ENCODE measurements around the gene BGLAP. TPM values are rescaled to one million over a fixed set of nuclear protein-coding genes. Genes with fewer than 3 reads are reported as not detected.

BGLAP gene
- total and polyA plus RNA-seq, 2 experiments from 2014 or later = 0.17 to 0.64 TPM

DNA sequence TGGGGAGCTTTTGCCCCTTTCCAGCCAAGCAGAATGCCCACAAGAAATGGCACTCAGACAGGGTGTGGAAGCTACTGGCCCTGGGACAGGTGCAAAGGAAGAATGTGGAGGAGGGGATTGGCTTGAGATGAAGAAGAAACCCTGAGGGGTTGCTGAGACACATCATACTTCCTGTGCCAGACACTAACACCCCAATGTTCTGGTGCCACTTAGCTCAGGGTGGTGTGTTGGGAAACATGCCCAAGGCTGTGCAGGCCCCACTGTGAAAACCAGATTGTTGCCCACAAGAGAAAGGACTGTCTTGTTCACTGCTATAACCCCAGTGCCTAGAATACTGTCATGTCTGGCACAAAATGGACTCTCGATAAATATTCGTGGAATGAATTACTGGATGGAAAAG lies 15.7 kb downstream of the BGLAP start:
- WGBS (ENCODE audit: low lambda C conversion rate, missing lambda C conversion rate) = 94% methylated on average over 2 of the region's 2 CpGs

GRCh38 chr1:156258859-156259258 lies 16.9 kb downstream of the BGLAP start:
- Histone ChIP-seq H3K4me3 (no peak overlapping the region), H3K9me3 (ENCODE audit: low read depth) (no peaks in the 10 kb centered on the region), H3K27me3 (no peaks in the 10 kb centered on the region), H3K27ac (no peak overlapping the region), H3K79me2 (no peaks in the 10 kb centered on the region), H3K36me3 (replicated peaks; ENCODE audit: insufficient read depth, low read depth) (peaks cover 3% of the 10 kb centered on the region), H3K4me1 (ENCODE audit: insufficient read depth) (no peaks in the 10 kb centered on the region), H2AFZ (no peak overlapping the region), H3K9me2 (replicated peaks; ENCODE audit: insufficient read depth) (no peaks in the 10 kb centered on the region), H3K4me2 (no peak overlapping the region), H4K20me1 (ENCODE audit: insufficient read depth, poor library complexity, severe bottlenecking) (no peaks in the 10 kb centered on the region)
- TF ChIP-seq EZH2phosphoT487 (IDR thresholded peaks at IDR 0.05; ENCODE audit: low read depth, severe bottlenecking, unreplicated experiment) (no peak), EZH2 (IDR thresholded peaks at IDR 0.05; ENCODE audit: borderline replicate concordance) (no peak)
- WGBS (ENCODE audit: low lambda C conversion rate, missing lambda C conversion rate) = 100% methylated on average over 8 of the region's 8 CpGs
- no peak for DNase-seq (ENCODE audit: low spot score)

More for the DNA sequence above, 15.7 kb downstream of the BGLAP start:
- TF ChIP-seq EZH2phosphoT487 (IDR thresholded peaks at IDR 0.05; ENCODE audit: low read depth, severe bottlenecking, unreplicated experiment) (no peak), EZH2 (IDR thresholded peaks at IDR 0.05; ENCODE audit: borderline replicate concordance) (no peak)
- TF ChIP-seq, protein P1, sequence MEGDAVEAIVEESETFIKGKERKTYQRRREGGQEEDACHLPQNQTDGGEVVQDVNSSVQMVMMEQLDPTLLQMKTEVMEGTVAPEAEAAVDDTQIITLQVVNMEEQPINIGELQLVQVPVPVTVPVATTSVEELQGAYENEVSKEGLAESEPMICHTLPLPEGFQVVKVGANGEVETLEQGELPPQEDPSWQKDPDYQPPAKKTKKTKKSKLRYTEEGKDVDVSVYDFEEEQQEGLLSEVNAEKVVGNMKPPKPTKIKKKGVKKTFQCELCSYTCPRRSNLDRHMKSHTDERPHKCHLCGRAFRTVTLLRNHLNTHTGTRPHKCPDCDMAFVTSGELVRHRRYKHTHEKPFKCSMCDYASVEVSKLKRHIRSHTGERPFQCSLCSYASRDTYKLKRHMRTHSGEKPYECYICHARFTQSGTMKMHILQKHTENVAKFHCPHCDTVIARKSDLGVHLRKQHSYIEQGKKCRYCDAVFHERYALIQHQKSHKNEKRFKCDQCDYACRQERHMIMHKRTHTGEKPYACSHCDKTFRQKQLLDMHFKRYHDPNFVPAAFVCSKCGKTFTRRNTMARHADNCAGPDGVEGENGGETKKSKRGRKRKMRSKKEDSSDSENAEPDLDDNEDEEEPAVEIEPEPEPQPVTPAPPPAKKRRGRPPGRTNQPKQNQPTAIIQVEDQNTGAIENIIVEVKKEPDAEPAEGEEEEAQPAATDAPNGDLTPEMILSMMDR (IDR thresholded peaks at IDR 0.05; ENCODE audit: poor library complexity) = no peak
- H3K4me3 ChIP-seq = no peak overlapping the region
- no peaks in the 10 kb centered on the region for H3K9me3 ChIP-seq (ENCODE audit: low read depth)
- no peak overlapping the region for H2AFZ ChIP-seq
- H3K79me2 ChIP-seq = no peaks in the 10 kb centered on the region
- no peaks in the 10 kb centered on the region for H4K20me1 ChIP-seq (ENCODE audit: insufficient read depth, poor library complexity, severe bottlenecking)
- H3K4me2 ChIP-seq = no peak overlapping the region
- H3K4me1 ChIP-seq (ENCODE audit: insufficient read depth) = no peaks in the 10 kb centered on the region
- no peak for DNase-seq (ENCODE audit: low spot score)
- no peaks in the 10 kb centered on the region for H3K9me2 ChIP-seq (replicated peaks; ENCODE audit: insufficient read depth)
- H3K27ac ChIP-seq = no peak overlapping the region
- no peaks in the 10 kb centered on the region for H3K27me3 ChIP-seq
- H3K36me3 ChIP-seq (replicated peaks; ENCODE audit: insufficient read depth, low read depth) = peaks cover 3% of the 10 kb centered on the region

GRCh38 chr1:156259805-156260204 lies 17.8 kb downstream of the BGLAP start:
- Histone ChIP-seq H2AFZ (no peak overlapping the region), H3K27me3 (no peaks in the 10 kb centered on the region), H3K4me3 (no peak overlapping the region), H3K4me2 (no peak overlapping the region), H3K79me2 (no peaks in the 10 kb centered on the region), H3K4me1 (ENCODE audit: insufficient read depth) (no peaks in the 10 kb centered on the region), H3K36me3 (replicated peaks; ENCODE audit: insufficient read depth, low read depth) (peaks cover 3% of the 10 kb centered on the region), H4K20me1 (ENCODE audit: insufficient read depth, poor library complexity, severe bottlenecking) (no peaks in the 10 kb centered on the region), H3K9me2 (replicated peaks; ENCODE audit: insufficient read depth) (no peaks in the 10 kb centered on the region), H3K9me3 (ENCODE audit: low read depth) (no peaks in the 10 kb centered on the region), H3K27ac (no peak overlapping the region)
- TF ChIP-seq EZH2phosphoT487 (IDR thresholded peaks at IDR 0.05; ENCODE audit: low read depth, severe bottlenecking, unreplicated experiment) (no peak), EZH2 (IDR thresholded peaks at IDR 0.05; ENCODE audit: borderline replicate concordance) (no peak)
- TF ChIP-seq, protein P1 (IDR thresholded peaks at IDR 0.05; ENCODE audit: poor library complexity) = no peak
- DNase-seq (ENCODE audit: low spot score) = no peak
- 69% methylated on average over 3 of the region's 3 CpGs for WGBS (ENCODE audit: low lambda C conversion rate, missing lambda C conversion rate)

GRCh38 chr1:156260896-156261295 lies 18.9 kb downstream of the BGLAP start:
- TF ChIP-seq EZH2 (IDR thresholded peaks at IDR 0.05; ENCODE audit: borderline replicate concordance) (no peak), EZH2phosphoT487 (IDR thresholded peaks at IDR 0.05; ENCODE audit: low read depth, severe bottlenecking, unreplicated experiment) (no peak)
- TF ChIP-seq, protein P1 (IDR thresholded peaks at IDR 0.05; ENCODE audit: poor library complexity) = no peak
- DNase-seq (ENCODE audit: low spot score) = no peak
- Histone ChIP-seq H3K4me2 (no peak overlapping the region), H3K36me3 (replicated peaks; ENCODE audit: insufficient read depth, low read depth) (peaks cover 3% of the 10 kb centered on the region), H3K4me3 (no peak overlapping the region), H3K27me3 (no peaks in the 10 kb centered on the region), H4K20me1 (ENCODE audit: insufficient read depth, poor library complexity, severe bottlenecking) (no peaks in the 10 kb centered on the region), H3K4me1 (ENCODE audit: insufficient read depth) (no peaks in the 10 kb centered on the region), H3K27ac (no peak overlapping the region), H3K79me2 (no peaks in the 10 kb centered on the region), H2AFZ (no peak overlapping the region), H3K9me2 (replicated peaks; ENCODE audit: insufficient read depth) (no peaks in the 10 kb centered on the region), H3K9me3 (ENCODE audit: low read depth) (no peaks in the 10 kb centered on the region)
- 98% methylated on average over 2 of the region's 2 CpGs for whole genome bisulfite sequencing (ENCODE audit: low lambda C conversion rate, missing lambda C conversion rate)

All from hepatocyte (in vitro differentiated cells).